Epithelial cell of esophagus (primary cell): ENCODE measurements around the gene GOLGA6L10.
"Not testable (repeated sequence)": the region's sequence is repeated elsewhere in the genome, so short reads cannot be mapped to it uniquely, and the experiment has no call there.

ENCODE experiments used
- DNase-seq: peaks from one replicate; pipeline ENCODE4 v3.0.0; 2010; ENCODE audit warnings: low read depth
- H3K4me3 ChIP-seq: 2 replicates; pipeline ENCODE4 v1.5.1; 2011; ENCODE audit warnings: mild to moderate bottlenecking, low read length, control low read depth
- TF ChIP-seq, protein P1 (sequence below): IDR thresholded peaks from 2 replicates; pipeline ENCODE4 v1.5.1; 2011; ENCODE audit warnings: low read depth, mild to moderate bottlenecking, low read length, control low read depth, inconsistent platforms; ENCODE audit not compliant: insufficient read depth; ENCODE audit errors: missing control alignments

Gene GOLGA6L10

GRCh38 chr15:82371656-82372055 is 22.4 kb upstream of the GOLGA6L10 start:
- no peak for DNase-seq
- H3K4me3 ChIP-seq: no peak overlapping the region
- TF ChIP-seq, protein P1, sequence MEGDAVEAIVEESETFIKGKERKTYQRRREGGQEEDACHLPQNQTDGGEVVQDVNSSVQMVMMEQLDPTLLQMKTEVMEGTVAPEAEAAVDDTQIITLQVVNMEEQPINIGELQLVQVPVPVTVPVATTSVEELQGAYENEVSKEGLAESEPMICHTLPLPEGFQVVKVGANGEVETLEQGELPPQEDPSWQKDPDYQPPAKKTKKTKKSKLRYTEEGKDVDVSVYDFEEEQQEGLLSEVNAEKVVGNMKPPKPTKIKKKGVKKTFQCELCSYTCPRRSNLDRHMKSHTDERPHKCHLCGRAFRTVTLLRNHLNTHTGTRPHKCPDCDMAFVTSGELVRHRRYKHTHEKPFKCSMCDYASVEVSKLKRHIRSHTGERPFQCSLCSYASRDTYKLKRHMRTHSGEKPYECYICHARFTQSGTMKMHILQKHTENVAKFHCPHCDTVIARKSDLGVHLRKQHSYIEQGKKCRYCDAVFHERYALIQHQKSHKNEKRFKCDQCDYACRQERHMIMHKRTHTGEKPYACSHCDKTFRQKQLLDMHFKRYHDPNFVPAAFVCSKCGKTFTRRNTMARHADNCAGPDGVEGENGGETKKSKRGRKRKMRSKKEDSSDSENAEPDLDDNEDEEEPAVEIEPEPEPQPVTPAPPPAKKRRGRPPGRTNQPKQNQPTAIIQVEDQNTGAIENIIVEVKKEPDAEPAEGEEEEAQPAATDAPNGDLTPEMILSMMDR: no peak

DNA sequence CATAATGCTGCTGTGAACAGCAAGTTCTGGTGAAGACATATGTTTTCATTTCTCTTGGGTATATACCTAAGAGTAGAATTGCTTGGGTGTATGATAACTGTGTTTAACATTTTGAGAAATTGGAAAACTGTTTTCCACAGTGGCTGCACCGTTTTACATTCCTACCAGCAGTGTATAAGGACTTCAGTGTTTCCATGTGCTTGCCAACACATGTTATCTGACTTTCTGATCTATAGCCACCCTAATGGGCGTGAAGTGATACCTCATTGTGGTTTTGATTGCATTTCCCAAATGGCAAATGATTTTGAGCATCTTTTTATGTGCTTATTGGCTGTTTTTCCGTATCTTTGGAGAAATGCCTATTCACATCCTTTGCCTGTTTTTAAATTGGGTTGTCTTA is 18.5 kb upstream of the GOLGA6L10 start:
- not testable (repeated sequence) for DNase-seq, H3K4me3 ChIP-seq

DNA sequence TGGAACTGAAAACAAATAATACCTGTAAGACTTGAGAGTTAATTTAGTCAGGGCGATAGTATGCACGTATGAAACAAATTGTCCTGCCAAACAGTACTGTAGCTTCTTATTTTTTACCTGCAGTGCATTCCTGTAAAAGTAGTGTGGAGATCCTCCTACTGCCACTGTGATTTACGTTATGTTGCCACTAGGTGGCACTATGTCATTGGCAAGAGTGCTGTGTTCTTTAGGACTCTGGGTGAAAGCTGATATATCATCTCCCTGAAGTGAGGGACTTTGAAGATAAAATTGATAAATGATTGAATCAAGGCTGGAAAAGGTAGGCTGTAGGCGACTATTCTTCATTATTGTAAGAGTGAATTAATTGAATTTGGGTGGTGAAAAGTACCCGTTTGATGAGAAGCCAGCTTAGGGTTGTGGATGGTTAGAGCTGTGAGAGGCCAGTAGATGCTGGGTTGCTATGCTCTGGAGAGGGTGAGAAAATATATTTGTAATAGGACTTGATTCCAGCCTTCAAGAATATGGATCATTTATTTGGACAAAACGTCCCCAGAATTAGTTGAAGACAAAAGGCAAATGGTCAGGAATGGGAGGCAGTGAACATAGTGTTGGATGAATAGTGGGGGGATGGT is 16.5 kb upstream of the GOLGA6L10 start:
- not testable (repeated sequence) for DNase-seq, H3K4me3 ChIP-seq
- TF ChIP-seq, protein P1: peak; percentile 33

- H3K4me3 ChIP-seq, DNase-seq: not testable (repeated sequence)
Observed at GRCh38 chr15:82364548-82364947, 15.3 kb upstream of the GOLGA6L10 start.

- H3K4me3 ChIP-seq, DNase-seq: not testable (repeated sequence)
Observed at GRCh38 chr15:82362790-82363189, 13.5 kb upstream of the GOLGA6L10 start.

DNA sequence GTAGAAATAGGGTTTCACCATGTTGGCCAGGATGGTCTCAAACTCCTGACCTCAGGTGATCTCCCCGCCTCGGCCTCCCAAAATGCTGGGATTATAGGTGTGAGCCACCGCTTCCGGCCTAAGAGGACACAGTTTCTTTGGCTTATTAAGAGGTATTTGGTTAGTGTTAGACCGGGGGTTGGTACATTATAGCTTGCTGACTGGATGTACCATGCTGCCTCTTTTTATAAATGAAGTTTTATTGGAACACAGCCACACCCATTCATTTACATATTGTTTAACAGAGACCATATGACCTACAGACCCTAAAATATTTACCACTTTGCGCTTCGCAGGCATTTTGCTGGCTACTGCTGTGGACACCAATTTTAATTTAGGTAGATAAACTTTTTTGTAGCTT is 11.3 kb upstream of the GOLGA6L10 start:
- DNase-seq, H3K4me3 ChIP-seq: not testable (repeated sequence)

DNA sequence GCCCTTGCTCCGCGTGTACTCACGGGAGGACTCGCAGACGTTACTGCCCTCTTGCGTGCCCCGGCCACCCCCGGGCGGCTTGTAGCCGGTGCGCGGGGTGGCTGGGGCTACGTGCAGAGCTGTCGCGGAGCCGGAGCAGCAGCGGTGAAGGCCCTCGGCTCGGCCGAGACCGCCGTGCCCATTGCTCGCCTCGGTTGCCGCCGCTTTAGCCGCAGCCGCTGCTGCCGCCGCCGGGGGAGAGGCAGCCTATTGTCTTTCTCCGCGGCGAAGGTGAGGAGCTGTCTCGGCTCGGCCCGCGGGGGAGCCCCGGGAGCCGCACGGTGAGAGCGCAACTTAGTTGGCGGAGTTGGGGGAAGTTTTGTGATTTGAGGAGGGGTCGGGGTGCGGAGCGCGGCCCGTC is 5.8 kb upstream of the GOLGA6L10 start:
- DNase-seq, H3K4me3 ChIP-seq: not testable (repeated sequence)

- not testable (repeated sequence) for DNase-seq, H3K4me3 ChIP-seq
Observed at GRCh38 chr15:82354546-82354945, 5.3 kb upstream of the GOLGA6L10 start.

DNA sequence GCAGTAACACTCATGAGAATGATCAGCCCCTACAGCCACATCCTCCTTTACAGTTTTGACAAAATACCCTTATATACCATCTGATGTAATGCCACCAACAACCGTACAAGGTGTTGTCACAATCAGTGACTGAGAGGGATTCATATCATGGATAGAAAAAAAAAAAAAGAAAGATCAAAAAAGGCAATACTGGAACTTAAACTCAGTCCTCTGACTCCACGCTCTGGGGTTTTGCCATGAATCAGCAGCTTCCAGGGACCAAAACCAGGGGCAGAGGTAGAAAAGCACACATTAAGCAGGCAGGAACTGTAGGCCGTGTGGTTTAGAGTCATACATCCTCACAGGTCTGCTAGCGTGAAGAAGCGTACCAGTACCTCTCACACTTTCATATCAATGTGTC is 1.6 kb downstream of the GOLGA6L10 start:
- DNase-seq: peak; percentile 7
- H3K4me3 ChIP-seq: not testable (repeated sequence)

- not testable (repeated sequence) for DNase-seq, H3K4me3 ChIP-seq
Observed at GRCh38 chr15:82345176-82345575, 4.1 kb downstream of the GOLGA6L10 start.

DNA sequence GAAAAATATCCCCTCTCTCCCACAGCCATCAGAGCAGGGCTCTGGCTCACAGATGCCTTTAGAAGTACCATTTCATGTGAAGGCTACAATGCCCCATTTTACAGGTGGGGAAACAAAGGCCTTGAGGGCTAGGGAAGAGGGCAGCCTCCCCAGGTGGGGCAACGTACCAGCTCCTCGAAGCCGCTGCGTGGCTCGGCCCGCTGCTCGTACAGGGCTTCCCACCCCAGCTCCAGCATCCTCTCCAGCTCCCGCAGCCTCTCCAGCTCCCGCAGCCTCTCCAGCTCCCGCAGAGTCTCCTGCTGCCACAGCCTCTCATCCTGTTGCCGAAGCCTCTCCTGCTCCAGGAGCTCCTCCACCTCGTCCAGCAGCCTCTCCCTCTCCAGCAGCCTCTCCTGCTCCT is 4.9 kb downstream of the GOLGA6L10 start:
- H3K4me3 ChIP-seq, DNase-seq: not testable (repeated sequence)

DNA sequence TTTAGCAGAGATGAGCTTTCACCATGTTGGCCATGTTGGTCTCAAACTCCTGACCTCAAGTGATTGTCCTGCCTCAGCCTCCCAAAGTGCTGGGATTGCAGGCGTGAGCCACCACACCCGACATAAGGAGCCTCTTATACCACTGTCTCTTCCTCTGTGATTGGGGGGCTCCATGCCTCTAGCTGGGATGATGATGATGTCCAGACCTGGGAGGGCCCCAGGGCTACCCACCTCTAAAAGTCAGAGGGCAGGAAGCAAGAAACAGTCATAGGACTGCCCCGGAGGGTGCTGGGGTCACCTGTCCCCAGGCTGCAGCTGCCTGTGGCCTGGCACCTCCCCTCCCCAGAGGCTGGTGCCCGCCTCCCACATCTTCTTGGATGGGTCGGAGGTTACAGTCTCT is 5.4 kb downstream of the GOLGA6L10 start:
- not testable (repeated sequence) for H3K4me3 ChIP-seq, DNase-seq

DNA sequence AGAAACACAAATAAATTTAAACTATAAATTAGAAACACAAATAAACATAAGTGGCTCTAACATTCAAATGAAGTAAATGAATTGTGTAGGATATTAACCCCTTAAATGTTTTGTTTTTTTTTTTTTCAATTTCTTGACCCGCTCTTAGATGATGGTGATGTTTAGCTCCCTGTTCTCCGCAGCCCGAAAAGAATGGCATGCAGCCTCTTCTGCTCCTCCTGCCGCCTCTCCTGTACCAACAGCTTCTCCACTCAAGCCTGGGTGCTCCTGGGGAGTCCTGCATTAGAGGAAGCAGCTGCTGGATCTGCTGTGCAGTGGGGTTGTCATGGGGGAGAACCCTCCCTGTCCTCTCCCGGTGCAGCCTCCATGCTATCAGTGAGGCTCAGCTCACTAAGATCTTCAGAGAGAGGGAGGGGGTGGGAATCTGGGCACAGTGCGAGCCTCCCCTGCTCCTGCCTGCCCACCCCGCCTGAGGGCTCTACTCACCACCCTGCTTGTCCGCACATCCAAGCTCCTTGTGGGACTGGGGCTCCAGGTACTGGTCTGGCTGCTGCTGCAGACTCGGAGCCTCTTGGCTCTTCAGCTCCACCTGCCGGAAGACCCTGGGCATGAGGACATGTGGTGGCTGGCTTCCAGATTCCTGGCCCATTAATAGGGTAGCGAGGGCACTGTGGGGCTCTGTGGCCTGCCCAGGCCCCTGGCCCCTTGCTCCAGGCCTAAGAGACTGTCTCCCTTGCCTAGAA is 6.5 kb downstream of the GOLGA6L10 start:
- TF ChIP-seq, protein P1: peak; percentile 20
- H3K4me3 ChIP-seq, DNase-seq: not testable (repeated sequence)

GRCh38 chr15:82338573-82338972 is 10.7 kb downstream of the GOLGA6L10 start:
- not testable (repeated sequence) for DNase-seq, H3K4me3 ChIP-seq

GRCh38 chr15:82338053-82338452 is 11.2 kb downstream of the GOLGA6L10 start:
- not testable (repeated sequence) for H3K4me3 ChIP-seq, DNase-seq

DNA sequence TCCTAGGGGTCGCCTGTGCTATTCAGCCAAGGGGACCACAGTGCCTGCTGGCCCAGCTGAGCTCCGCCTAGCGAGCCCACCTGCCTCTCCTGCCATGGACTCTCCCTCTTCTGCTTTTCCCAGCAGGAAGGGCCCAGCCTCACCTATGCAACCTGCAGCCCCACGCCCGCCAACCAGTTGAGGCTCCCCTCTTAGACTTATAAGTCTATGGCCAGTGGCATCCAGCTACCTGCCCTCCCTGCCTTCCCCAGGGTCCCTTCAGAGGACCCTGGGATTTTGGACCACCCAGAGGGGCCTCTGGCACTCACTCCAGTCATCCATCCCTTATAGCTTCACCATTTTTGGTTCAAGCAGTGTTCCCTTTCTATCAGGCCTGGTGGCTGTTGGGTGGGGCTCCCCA is 12.2 kb downstream of the GOLGA6L10 start:
- DNase-seq, H3K4me3 ChIP-seq: not testable (repeated sequence)
